Calu3 (cell line): Measurements from ENCODE around the gene LRRC70. TPM values are rescaled to one million over a fixed set of nuclear protein-coding genes. Genes with fewer than 3 reads are reported as not detected.

Experiments
- BruUV-seq: library from RNA; stranded (reverse); fragments of 400-500 nt; replicated peaks from 2 replicates; lab custom pipeline; 2021; lab: Mats Ljungman, UMichigan
- CTCF ChIA-PET: fragments of 300-600 bp; sonication (Branson Sonifier 250); formaldehyde crosslinking; loops from one replicate; lab custom pipeline; 2022; ENCODE audit warnings: antibody characterized with exemption; lab: Charles Lee
- DNase-seq: peaks from one replicate; pipeline ENCODE4 v3.0.0; 2022
- H3K27ac Mint-ChIP-seq: one replicate; pipeline ENCODE4 v1.8.0; 2022; ENCODE audit warnings: mixed read lengths; ENCODE audit not compliant: unreplicated experiment
- H3K27me3 Mint-ChIP-seq: one replicate; pipeline ENCODE4 v1.8.0; 2022; ENCODE audit warnings: mixed read lengths; ENCODE audit not compliant: unreplicated experiment
- H3K36me3 Mint-ChIP-seq: one replicate; pipeline ENCODE4 v1.8.0; 2022; ENCODE audit warnings: mild to moderate bottlenecking, moderate library complexity, mixed read lengths; ENCODE audit not compliant: insufficient read depth, unreplicated experiment
- H3K4me1 Mint-ChIP-seq: one replicate; pipeline ENCODE4 v1.8.0; 2022; ENCODE audit warnings: mild to moderate bottlenecking, low read depth, mixed read lengths; ENCODE audit not compliant: unreplicated experiment
- H3K4me3 Mint-ChIP-seq: one replicate; pipeline ENCODE4 v1.8.0; 2022; ENCODE audit warnings: mild to moderate bottlenecking, low read depth, moderate library complexity, mixed read lengths; ENCODE audit not compliant: unreplicated experiment
- H3K9me3 Mint-ChIP-seq: one replicate; pipeline ENCODE4 v1.8.0; 2022; ENCODE audit warnings: low read depth, mixed read lengths; ENCODE audit not compliant: unreplicated experiment
- intact Hi-C: fragments of 100-400 bp; cut with micrococcal nuclease; formaldehyde crosslinking; loops from one replicate; pipeline ENCODE4 v1.10.0; 2022; ENCODE audit not compliant: unreplicated experiment
- total RNA-seq: library from RNA; stranded (reverse); gene quantifications from 2 replicates; pipeline ENCODE4 v1.2.3, GENCODE V29; 2022
- TF ChIP-seq, protein P1 (sequence below): fragments of 200-600 bp; IDR thresholded peaks from one replicate; pipeline ENCODE4 v1.8.0; 2022; ENCODE audit warnings: antibody characterized with exemption; ENCODE audit not compliant: unreplicated experiment

The LRRC70 gene
- total RNA-seq, 1 experiment from 2014 or later, result 2.1 TPM

DNA sequence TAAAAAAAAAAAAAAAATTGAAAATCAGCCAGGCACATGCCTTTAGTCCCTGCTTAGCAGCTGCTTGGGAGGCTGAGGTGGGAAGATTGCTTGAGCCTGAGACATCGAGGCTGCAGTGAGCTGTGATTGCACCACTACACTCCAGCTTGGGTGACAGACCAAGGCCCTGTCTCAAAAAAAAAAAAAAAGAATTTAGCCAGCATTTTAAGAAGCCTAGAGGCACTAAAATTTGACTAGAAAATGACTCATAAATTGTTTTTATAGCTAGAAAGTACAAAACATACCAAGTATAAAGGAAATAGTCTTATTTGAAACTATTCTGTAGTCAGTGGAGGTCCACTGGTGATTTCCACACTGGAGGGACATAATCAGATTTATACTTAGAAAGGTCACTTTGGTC lies 17.5 kb downstream of the LRRC70 start:
- intact Hi-C loops, result no loop called here
- CTCF ChIA-PET, result interaction anchor here (0.6 kb wide), 1 partner anchor 10 kb away, joined by 3 read pairs; no protein-coding TSS in a partner anchor
- Mint-ChIP-seq H3K36me3 (no peaks in the 10 kb centered on the region), H3K9me3 (no peaks in the 10 kb centered on the region), H3K27me3 (no peaks in the 10 kb centered on the region), H3K4me3 (no peak overlapping the region), H3K4me1 (no peaks in the 10 kb centered on the region), H3K27ac (no peak overlapping the region)
- BruUV-seq, result no TSS peak
- TF ChIP-seq, protein P1, sequence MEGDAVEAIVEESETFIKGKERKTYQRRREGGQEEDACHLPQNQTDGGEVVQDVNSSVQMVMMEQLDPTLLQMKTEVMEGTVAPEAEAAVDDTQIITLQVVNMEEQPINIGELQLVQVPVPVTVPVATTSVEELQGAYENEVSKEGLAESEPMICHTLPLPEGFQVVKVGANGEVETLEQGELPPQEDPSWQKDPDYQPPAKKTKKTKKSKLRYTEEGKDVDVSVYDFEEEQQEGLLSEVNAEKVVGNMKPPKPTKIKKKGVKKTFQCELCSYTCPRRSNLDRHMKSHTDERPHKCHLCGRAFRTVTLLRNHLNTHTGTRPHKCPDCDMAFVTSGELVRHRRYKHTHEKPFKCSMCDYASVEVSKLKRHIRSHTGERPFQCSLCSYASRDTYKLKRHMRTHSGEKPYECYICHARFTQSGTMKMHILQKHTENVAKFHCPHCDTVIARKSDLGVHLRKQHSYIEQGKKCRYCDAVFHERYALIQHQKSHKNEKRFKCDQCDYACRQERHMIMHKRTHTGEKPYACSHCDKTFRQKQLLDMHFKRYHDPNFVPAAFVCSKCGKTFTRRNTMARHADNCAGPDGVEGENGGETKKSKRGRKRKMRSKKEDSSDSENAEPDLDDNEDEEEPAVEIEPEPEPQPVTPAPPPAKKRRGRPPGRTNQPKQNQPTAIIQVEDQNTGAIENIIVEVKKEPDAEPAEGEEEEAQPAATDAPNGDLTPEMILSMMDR, result no peak
- no peak for DNase-seq

DNA sequence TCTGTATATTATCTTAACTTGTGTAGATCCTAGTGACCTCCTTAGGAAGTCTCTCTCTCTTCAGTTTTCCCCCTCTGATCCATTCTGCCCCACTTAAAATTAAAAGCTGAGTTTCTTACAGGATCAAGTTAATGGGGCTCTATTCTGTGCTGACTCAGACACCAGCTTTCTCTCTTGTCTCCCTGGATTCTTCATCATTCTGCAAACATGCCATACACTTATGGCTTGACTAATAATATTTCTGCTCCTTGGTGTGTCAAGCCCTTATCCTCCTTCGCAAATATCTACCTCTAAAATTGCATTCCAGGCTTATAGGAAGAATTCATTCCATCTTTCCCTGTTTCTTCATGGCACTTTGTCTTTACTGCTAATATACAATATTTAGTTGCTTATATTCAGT lies 18.1 kb downstream of the LRRC70 start:
- no peaks in the 10 kb centered on the region for H3K36me3 Mint-ChIP-seq
- DNase-seq, result no peak
- TF ChIP-seq, protein P1, result no peak
- BruUV-seq, result no TSS peak
- H3K9me3 Mint-ChIP-seq, result no peaks in the 10 kb centered on the region
- H3K4me3 Mint-ChIP-seq, result no peak overlapping the region
- H3K27ac Mint-ChIP-seq, result no peak overlapping the region
- H3K4me1 Mint-ChIP-seq, result no peaks in the 10 kb centered on the region
- CTCF ChIA-PET, result interaction anchor here (0.6 kb wide), 2 partner anchors 8 to 9 kb away, joined by 3 read pairs; no protein-coding TSS in a partner anchor
- H3K27me3 Mint-ChIP-seq, result no peaks in the 10 kb centered on the region
- intact Hi-C loops, result no loop called here

GRCh38 chr5:62597314-62597713 lies 18.7 kb downstream of the LRRC70 start:
- Mint-ChIP-seq H3K27ac (no peak overlapping the region), H3K36me3 (no peaks in the 10 kb centered on the region), H3K4me1 (no peaks in the 10 kb centered on the region), H3K9me3 (no peaks in the 10 kb centered on the region), H3K27me3 (no peaks in the 10 kb centered on the region), H3K4me3 (no peak overlapping the region)
- no peak for DNase-seq
- intact Hi-C loops, result no loop called here
- TF ChIP-seq, protein P1, result no peak
- no TSS peak for BruUV-seq
- CTCF ChIA-PET, result interaction anchor here (0.6 kb wide), 1 partner anchor 8 kb away, joined by 3 read pairs; no protein-coding TSS in a partner anchor

- Mint-ChIP-seq H3K9me3 (no peaks in the 10 kb centered on the region), H3K4me1 (no peaks in the 10 kb centered on the region), H3K36me3 (no peaks in the 10 kb centered on the region), H3K27me3 (no peaks in the 10 kb centered on the region), H3K27ac (no peak overlapping the region), H3K4me3 (no peak overlapping the region)
- TF ChIP-seq, protein P1, result no peak
- intact Hi-C loops, result no loop called here
- DNase-seq, result no peak
- BruUV-seq, result no TSS peak
- CTCF ChIA-PET, result interaction anchor here (1.2 kb wide), 1 partner anchor 12 kb away, joined by 6 read pairs; no protein-coding TSS in a partner anchor
Observed at GRCh38 chr5:62600560-62601252, 22.1 kb downstream of the LRRC70 start.
